A673 (cell line): Measurements from ENCODE around the gene ADM2.

Source experiments
- CTCF ChIP-seq: fragments of 300-800, 200-600 bp; sonication (generic); conservative IDR thresholded peaks from 2 replicates; pipeline ENCODE4 v1.5.1; 2017; ENCODE audit warnings: low read depth, mild to moderate bottlenecking, antibody characterized with exemption, low read length, moderate library complexity, mixed read lengths
- EZH2 ChIP-seq: fragments of 200-600 bp; sonication (generic); IDR thresholded peaks from 2 replicates; pipeline ENCODE4 v1.6.1; 2017; ENCODE audit warnings: borderline replicate concordance, low read depth, mild to moderate bottlenecking, mixed read lengths, antibody characterized with exemption, low read length; ENCODE audit not compliant: poor library complexity, severe bottlenecking

DNA sequence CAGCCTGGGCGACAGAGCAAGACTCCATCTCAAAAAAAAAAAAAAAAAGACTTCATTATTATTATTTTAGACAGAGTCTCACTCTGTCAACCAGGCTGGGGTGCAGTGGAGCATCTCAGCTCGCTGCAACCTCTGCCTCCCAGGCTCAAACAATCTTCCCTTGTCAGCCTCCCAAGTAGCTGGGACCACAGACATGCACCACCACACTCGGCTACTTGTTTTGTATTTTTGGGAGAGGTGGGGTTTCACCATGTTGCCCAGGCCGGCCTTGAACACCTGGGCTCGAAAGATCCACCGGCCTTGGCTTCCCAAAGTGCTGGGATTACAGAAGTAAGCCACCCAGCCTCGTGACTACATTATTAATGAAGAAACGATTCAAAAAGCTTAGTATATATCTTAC lies 53.8 kb downstream of the ADM2 start:
- TF ChIP-seq CTCF (no peak), EZH2 (no peak)
